NK-92 treated with Interleukin-12 subunit alpha and Interleukin-12 subunit beta, amount 100 ng/mL, for 24 hours (cell line): ENCODE measurements around the gene PDSS2.
"Not testable (repeated sequence)": the region's sequence is repeated elsewhere in the genome, so short reads cannot be mapped to it uniquely, and the experiment has no call there.

Source experiments
- DNase-seq: peaks from one replicate; lab custom pipeline; 2025; lab: John Stamatoyannopoulos, UW

The PDSS2 gene

DNA sequence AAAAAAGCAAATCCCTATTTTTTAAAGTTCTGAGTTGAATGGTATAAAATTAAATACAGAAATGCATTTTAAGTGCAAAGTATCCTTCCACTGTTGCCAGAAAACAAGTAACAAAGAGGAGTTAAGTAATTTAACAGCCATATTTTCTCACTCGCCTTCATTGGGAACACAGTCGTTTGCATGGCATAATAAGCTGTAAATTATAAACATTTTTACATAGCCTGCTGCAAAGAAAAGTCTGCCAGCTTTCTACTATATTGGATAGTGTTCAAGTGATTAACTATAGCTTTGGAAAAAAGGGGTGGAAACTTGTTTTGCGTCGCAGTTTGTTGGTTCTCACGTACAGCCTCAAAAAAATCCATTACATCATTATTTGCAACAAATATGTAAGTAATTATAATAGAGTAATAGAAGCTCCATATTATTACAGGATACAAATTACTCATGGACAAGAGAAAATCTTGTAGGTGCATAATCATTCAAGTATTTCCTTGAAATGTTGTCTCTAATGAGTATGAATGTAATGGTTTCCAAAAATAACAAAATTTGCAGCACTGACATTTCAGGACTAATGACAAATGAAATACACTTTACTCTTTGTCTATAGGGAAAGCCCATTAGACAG, 139.3 kb downstream of the PDSS2 start:
- DNase-seq: no peak

DNA sequence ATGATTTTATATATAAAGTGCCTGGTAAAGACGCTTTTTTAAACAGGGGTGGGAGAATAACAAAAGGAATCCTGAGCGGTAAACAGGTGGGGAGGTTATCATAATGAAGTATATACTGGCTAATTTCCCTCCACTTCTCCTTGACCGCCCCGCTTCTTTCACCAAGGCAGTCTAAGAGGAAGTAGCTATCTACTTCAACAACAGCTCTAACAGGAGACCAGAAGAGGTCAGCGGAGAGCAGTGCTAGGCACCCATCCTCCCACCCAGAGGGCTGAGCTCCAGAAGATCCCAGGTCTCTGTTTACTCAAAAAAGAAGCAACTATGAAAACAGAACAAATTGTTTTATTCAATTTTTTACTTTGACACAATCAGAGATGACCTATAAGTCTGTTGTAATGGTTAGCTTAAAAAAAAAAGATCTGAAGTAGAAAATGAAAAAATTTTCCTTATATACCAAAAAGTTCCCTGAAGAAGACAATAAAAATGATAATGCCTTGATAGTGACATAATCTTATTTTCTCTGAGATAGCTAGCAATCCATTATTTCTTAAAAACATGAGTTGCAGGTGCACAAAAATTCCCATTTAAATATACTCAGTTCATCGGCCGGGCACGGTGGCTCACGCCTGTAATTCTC, 141.1 kb downstream of the PDSS2 start:
- DNase-seq: peak; percentile 5

DNA sequence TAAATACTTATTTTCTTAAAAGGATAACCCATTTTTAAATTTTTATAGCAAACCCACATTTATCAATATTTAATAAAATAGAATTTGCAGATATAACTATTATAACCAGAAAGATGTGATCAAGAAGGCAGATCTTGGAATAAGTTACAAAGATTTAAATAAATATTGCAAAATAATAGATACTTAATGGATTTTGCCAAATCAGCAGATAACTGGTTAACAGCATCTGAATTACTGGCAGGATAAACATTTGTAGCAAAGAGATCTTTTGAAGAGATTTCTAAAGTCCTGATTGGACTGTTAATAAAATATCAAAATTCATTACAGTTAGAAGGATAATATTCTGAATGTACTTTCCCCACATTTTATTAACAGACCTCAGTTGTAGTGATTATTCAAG, 144.2 kb downstream of the PDSS2 start:
- no peak for DNase-seq

DNA sequence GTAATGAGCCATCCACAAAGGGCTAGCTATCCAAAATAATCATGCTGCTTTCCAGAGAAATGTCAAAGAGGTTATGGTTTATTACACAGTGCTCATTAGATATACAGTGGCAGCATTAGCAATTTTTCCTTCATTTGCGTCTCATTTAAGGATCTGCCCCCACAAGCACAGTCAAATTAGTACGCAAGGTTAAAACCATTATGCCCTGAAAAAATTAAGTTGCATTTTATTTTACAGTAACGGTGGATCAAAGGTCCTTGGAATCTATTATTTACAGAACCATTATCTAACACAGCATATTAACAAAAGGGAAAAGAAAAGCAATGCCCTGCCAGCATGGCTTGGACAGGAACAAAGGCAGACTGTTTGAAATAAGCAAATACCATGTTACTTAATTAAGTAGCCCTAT, 144.8 kb downstream of the PDSS2 start:
- DNase-seq: no peak

DNA sequence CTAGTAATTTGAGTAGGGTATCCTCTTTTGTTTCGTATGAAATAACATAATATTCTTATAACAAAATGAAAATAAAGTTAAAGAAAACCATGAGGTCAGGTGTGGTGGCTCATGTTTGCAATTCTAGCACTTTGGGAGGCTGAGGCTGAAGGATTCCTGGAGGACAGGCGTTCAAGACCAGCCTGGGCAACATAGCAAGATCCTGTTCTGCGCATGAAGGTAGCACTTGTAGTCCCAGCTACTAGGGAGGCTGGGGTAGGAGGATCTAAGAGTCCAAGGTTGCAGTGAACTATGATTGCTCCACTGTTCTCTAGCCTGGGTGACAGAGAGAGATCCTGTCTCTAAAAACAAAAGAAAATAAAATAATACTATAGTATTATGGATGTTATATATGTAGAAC, 145.6 kb downstream of the PDSS2 start:
- no peak for DNase-seq

DNA sequence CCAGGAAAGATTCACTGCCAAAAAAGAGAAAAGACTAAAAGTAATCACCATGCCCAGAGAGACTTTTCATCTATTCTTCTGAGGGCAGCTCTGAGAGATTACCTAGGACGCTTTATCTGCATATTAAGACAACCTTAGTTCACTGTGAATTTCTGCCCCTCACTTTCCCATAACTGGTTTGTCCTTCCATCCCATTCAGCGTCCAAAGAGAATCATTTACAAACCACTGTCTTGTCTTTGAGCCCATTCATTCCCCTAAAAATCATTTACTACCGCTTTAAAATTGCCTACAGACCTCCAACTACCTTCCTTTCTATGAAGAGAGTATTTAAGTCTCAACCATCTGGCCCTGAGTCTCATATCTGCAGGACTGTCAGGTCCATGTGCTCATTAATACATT, 149.0 kb downstream of the PDSS2 start:
- no peak for DNase-seq

DNA sequence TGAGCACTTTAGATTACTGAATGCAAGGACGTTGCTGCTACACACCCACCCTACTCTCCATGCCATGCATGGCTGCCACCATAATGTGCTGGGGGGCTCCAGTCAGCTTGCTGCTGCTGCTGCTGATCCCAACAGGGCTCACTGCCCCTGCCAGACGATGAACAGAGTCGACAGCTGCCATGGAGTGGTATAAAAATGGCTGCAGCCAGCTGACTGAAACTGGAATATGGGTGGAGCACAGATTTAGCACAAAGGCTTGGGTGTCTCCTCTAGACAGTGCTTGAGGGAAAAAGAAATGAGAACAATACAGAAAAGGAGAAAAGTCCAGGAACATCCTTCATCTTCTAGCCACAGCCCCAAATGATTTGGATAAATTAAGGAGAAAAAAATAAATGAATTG, 150.7 kb downstream of the PDSS2 start:
- no peak for DNase-seq

DNA sequence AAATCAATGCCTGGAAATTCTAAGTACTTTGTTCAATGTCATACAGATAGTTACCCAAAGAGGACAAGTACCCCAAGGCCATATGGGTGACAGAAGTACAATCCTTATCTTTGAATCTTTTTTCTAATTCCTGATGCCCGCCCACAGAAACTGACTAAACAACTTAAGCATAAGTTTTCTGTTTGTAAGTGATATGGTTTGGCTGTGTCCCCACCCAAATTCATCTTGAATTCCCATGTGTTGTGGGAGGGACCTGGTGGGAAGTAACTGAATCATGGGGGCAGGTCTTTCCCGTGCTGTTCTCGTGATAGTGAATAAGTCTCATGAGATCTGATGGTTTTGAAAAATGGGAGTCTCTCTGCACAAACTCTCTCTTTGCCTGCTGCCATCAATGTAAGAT, 153.4 kb downstream of the PDSS2 start:
- not testable (repeated sequence) for DNase-seq

DNA sequence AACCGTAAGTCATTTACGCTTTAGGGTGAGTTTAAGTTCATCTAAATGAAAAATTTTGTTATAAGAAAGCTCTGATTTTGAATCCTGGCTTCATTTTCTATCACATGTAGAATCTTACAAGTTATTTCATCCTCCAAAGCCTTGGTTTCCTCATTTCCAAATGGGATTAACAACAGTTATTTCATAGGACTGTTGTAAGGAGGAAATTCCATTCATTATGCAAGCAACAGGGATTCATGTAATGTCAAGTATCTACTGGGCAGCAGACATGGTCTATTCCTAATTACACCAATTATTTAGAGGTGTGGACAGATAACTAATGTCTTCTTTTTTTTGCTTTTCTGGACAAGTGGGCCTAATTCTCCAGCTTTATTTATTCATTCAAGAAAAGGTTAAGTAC, 154.0 kb downstream of the PDSS2 start:
- no peak for DNase-seq

DNA sequence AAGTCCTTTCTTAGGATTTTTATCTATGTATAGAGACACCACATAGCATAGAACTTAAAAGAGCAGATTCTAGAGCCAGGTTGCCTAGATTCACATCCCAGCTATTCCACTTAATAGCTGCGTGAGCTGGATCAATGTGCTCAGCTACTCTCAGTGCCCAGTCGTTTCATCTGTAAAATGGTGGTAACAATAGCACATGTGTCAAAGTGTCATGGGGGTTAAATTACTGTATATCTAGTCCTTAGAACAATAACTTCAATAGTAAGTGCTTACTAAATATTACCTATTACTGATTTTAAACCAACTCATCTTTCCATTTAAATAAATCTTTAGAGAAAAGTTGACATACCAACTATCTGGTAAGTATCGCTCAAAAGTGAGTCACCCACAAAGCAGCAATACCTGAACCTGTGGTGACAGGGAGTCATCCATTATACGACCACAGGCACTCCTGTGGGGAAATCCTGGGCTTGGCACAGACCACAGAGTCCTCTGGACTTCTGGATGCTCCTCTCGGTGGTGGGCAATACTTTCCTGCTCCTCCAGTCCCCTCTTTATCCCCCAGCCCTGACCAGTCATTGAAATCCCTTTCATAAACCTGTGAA, 154.8 kb downstream of the PDSS2 start:
- DNase-seq: no peak

DNA sequence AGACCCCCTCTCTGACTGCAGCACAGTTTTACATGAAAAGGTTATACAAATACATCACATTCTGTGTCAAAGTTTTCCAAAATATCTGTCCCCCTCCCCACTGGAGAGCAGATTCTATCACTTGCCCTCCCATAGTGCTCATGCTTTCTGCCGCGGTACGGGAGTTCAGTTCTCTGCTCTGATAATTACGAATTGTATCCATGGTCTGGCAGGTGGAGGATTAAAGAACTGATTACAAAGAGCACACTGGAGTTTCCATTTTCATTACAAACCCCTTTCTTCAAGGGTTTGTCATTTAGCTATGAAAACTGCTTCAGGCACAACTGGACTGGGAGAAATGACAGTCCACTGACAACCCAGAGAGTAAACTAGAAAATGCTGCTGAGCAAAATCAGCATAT, 166.0 kb downstream of the PDSS2 start:
- no peak for DNase-seq

DNA sequence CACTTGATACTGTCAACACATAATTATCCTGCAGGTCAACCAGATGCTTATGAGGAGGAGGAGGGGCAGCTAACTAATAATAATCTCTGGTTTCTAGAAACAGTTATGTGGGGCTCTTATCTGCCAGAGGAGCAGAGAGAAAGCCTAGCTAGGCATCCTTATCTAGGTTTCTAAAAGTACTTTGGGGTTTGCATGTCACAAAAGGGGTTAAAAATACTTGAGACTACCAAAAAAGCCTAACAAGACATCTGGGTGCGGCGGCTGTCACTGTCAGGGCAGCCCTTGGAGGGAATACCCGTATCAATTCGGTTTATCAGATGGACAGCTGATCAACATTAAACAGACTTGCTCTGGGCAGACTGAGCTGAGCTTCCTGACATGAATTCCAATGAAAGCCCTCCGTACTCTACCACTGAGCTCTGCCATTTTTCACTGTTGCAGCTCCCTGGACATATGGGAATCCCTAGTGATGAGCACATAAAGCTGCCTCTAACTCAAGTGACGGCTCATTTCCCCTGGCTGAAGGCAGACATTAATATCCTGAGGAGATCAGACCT, 166.6 kb downstream of the PDSS2 start:
- no peak for DNase-seq

DNA sequence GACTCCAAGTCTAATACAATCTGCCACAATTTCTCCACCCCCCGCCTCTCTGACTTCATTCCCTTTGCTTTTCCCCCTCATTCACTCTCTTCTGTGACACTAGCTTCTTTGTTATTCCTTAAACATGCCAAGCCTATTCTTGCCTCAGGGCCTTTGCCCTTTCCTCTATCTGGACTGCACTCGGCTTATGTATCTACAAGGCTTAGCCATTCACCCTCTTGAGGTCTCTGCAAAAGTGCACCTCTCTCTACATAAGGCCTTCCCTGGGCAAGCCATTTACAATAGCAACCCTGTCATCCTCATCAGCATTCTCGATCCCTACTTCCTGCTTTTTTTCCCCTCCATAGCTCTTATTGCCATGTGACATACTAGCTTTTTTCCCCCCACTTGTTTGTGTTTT, 168.9 kb downstream of the PDSS2 start:
- no peak for DNase-seq

DNA sequence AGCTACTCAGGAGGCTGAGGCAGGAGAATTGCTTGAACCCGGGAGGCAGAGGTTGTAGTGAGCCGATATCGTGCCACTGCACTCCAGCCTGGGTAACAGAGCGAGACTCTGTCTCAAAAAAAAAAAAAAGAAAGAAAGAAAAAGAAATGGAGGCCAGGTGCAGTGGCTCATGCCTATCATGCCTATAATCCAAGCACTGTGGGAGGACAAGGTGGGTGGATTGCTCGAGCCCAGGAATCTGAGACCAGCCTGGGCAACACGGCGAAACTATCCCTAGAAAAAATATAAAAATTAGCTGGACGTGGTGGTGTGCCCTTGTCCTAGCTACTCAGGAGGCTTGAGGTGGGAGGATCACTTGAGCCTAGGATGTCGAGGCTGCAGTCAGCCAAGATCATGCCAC, 170.1 kb downstream of the PDSS2 start:
- DNase-seq: not testable (repeated sequence)

DNA sequence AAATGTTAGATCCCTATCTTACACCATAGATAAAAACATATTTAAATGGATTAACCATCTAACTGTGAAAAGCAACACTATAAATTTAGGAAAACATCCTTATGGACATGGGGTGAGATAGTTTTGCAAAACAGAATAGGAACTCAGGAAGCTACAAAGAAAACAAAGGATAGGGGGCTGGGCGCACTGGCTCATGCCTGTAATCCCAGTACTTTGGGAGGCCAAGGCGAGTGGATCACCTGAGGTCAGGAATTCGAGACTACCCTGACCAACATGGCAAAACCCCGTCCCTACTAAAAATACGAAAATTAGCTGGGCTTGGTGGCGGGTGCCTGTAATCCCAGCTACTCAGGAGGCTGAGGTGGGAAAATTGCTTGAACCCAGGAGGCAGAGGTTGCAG, 173.7 kb downstream of the PDSS2 start:
- not testable (repeated sequence) for DNase-seq

DNA sequence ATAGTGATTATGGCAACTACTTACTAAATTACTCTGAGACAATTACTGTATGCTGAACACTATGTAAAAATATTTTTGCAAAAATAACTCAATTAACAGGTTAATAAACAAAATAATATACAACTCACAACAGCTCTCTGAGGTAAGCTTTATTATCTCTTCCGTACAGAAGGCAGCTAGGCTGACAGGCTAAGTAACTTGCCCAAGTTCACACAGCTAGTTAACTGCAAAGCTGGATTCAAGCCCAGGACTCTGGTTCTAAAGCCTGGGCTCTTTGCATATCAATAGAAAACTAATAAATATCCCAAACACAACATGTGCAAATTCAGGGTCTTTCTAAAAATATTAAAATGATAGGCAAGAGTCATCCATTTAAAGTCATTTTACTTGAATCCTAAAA, 174.6 kb downstream of the PDSS2 start:
- no peak for DNase-seq

DNA sequence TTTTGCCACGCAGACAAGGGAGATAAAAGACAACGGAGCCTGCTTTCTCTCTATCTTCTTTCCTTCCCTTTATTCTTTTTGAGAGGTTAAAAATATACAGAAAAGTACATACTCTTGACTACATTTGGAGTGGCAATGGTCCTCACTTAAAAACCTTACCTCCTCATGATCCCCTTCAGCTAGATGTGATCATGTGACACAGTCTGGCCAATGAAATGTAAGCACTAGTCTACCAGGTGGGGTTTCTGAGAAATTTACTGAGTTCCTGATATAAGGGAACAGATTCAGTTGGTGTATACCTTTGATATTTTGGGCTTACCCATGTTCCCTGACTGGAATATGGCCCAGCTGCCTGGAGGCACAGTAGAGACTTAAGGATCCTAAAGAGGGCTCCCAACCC, 178.6 kb downstream of the PDSS2 start:
- DNase-seq: no peak

DNA sequence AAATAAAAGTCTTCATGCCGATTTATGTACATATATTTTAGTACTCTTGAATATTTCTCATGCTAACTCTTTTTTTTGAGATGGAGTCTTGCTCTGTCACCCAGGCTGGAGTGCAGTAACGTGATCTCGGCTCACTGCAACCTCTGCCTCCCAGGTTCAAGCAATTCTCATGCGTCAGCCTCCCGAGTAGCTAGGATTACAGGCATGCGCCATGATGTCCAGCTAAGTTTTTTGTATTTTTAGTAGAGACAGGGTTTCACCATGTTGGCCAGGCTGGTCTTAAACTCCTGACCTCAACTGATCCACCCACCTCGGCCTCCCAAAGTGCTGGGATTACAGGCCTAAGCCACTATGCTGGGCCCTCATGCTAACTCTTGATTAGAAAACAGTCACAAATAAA, 179.4 kb downstream of the PDSS2 start:
- DNase-seq: not testable (repeated sequence)

DNA sequence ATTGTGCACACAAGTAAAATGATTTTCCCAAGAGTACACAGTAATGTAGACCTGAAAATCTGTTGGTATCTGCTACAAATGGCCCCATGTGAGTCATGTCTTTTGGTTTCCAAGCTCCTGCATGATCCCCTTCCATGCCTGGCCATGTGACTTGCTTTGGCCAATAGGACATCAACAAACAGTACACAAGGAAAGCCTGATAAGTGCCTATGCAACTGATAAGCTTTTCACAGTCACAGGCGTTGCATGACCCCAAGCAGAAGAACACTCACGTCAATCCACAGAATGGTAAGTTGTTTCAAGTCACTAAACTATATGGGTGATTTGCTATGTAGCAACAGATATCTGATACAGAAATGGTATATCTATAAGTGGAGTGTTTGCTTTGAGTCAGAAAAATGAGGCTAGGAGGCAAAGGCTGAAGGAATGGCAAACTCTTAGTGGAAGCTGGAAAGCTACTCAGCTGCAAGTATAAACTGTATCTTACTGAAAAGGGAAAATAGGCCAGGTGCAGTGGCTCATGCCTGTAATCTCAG, 184.0 kb downstream of the PDSS2 start:
- DNase-seq: no peak

DNA sequence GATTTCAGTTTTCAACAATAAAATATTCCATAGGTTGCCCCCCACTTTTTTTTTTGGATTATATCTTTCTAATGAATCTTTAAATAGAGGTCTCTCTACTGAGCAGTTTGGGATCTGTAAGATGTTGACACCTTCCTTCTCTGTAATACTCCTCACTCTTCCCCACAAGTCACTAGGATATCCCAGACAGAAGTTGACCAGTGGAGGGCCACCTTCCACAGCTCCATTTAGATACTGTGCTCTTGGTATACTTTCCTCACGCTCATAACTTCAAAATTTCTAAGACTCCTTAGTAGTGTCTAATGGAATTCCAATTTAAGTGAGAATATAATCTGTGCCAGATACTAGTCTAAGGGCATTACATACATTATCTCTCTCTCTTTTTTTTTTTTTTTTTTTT, 185.1 kb downstream of the PDSS2 start:
- DNase-seq: no peak

DNA sequence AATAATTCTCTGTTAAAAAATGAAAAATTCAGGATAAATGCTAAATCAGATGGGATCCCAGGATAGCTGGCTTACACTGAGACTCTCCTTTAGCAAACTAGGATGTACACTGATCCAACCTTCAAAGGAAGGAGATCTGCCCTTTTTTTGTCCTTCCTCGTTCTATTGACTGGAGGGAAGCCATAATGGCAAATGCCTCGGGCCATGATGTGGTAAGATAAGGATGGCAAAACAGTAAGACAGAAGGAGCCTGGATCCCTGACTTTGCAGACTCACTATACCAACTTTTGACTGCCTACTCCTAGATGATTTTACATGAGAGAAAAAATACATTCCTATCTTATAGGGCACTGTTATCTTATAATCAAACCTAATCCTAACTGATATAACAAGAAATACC, 187.1 kb downstream of the PDSS2 start:
- DNase-seq: no peak

DNA sequence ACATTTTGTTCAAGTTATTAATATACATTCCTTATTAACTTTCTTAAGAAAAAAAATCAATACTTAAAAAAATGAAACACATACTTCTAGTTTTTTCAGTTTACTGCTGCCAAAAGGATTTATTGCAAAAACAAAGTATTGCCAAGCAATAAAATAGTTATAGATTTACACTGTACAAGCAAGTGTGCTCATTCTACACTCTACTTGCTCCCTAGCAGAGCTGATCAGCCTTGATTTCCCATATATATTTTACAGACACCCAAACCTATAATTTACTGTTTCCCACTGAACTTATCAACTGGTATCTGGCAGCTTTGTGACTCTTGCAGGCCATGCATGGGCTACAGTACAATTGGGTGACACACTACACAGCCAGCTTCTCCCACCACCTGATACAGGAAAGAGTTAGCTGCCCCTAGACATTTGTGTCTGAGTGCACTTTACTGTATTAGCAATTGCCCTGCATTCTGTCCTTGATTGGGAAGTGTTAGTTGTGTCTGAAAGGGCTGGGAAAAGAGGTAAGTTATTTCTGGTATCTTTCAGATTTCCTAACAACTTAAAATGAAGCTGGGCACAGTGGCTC, 188.1 kb downstream of the PDSS2 start:
- no peak for DNase-seq

DNA sequence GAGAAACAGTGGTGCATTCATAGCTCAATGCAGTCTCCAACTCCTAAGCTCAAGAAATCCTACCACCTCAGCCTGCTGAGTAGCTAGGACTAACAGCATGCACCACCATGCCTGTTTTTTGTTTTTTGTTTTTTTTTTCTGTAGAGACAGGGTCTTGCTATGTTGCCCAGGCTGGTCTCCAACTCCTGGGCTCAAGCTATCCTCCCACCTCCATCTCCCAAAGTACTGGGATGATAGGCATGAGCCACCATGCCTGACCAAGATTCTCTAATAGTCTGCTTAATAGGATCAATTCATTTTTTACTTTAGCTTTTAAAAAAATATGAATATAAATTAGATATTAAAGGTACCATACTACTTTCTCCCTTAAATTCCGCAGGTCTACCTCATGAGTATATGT, 191.7 kb downstream of the PDSS2 start:
- DNase-seq: no peak
